HG03280 (cell line): ENCODE data around the gene SLC25A22.

Source experiments
- ATAC-seq: cut with Tn5 transposase; IDR thresholded peaks from one replicate; pipeline ENCODE4 v1.9.1; 2021; ENCODE audit warnings: mild to moderate bottlenecking, moderate library complexity; ENCODE audit not compliant: unreplicated experiment

The SLC25A22 gene

GRCh38 chr11:791658-792534 is 6.2 kb downstream of the SLC25A22 start:
- no peak for ATAC-seq

- no peak for ATAC-seq
Measured at GRCh38 chr11:790721-791564, 7.1 kb downstream of the SLC25A22 start.

- ATAC-seq = no peak
Measured at GRCh38 chr11:789943-790342, 8.1 kb downstream of the SLC25A22 start, which contains the start of gene CEND1. Gene CEND1 (minus strand): TSS chr11:790090. CDS start chr11:788576, 1,514 bp downstream.

GRCh38 chr11:788953-789940 is 8.8 kb downstream of the SLC25A22 start:
- no peak for ATAC-seq

GRCh38 chr11:788009-788640 is 10.0 kb downstream of the SLC25A22 start:
- ATAC-seq = no peak

- ATAC-seq = no peak
Measured at GRCh38 chr11:787084-787675, 10.9 kb downstream of the SLC25A22 start.

GRCh38 chr11:786235-787083 is 11.6 kb downstream of the SLC25A22 start:
- no peak for ATAC-seq

GRCh38 chr11:783581-784015 is 14.5 kb downstream of the SLC25A22 start:
- ATAC-seq = no peak

- ATAC-seq = no peak
Measured at GRCh38 chr11:782264-783174, 15.6 kb downstream of the SLC25A22 start.

GRCh38 chr11:779955-780532 is 18.0 kb downstream of the SLC25A22 start:
- ATAC-seq = no peak

GRCh38 chr11:778976-779954 is 18.8 kb downstream of the SLC25A22 start:
- ATAC-seq = no peak

- peak; percentile 80 for ATAC-seq
Measured at GRCh38 chr11:777288-778255, 20.5 kb downstream of the SLC25A22 start, which contains the start of gene GATD1. Gene GATD1 (minus strand): TSS chr11:777487. CDS start chr11:777462, 25 bp downstream.

- peak; percentile 20 for ATAC-seq
Measured at GRCh38 chr11:776561-777287, 21.4 kb downstream of the SLC25A22 start.

- ATAC-seq = no peak
Measured at GRCh38 chr11:776263-776560, 21.9 kb downstream of the SLC25A22 start.
